ENCODE results near the gene CHST2.

Gene CHST2

GRCh38 chr3:143128227-143128955 is 8.8 kb downstream of the CHST2 start:
- Histone ChIP-seq H3K9me3 (ENCODE audit: low read length) (no peaks in the 10 kb centered on the region), H4K20me1 (ENCODE audit: insufficient read depth, low read length) (no peaks in the 10 kb centered on the region), H3K9ac (ENCODE audit: low read length) (no peak overlapping the region), H3K27ac (ENCODE audit: low read depth, low read length, poor library complexity, severe bottlenecking) (no peak overlapping the region), H3K9me2 (ENCODE audit: low read depth, low read length) (no peaks in the 10 kb centered on the region), H2AFZ (ENCODE audit: low read length) (no peak overlapping the region), H3K79me2 (ENCODE audit: insufficient read depth, low read length) (no peaks in the 10 kb centered on the region), H3K4me2 (ENCODE audit: low read length) (no peak overlapping the region), H3F3A (ENCODE audit: insufficient read depth, low read length) (no peaks in the 10 kb centered on the region), H3K36me3 (ENCODE audit: insufficient read depth, low read length) (no peaks in the 10 kb centered on the region), H3K4me3 (ENCODE audit: low read depth, low read length, poor library complexity, severe bottlenecking) (no peak overlapping the region), H3K27me3 (ENCODE audit: insufficient read depth, low read length) (0 out of 2 replicates have a peak, but pooled peaks cover 7% of the 10 kb centered on the region), H3K4me1 (ENCODE audit: insufficient read depth, low read length, severe bottlenecking) (peaks cover 10% of the 10 kb centered on the region)
- TF ChIP-seq CTCF (IDR thresholded peaks at IDR 0.05; ENCODE audit: low read length): no peak
- no peak for TF ChIP-seq EZH2 (IDR thresholded peaks at IDR 0.05; ENCODE audit: borderline replicate concordance, low read length)

GRCh38 chr3:143132246-143132980 is 12.8 kb downstream of the CHST2 start:
- no peak overlapping the region for H3K9ac ChIP-seq (ENCODE audit: low read length)
- H4K20me1 ChIP-seq (ENCODE audit: insufficient read depth, low read length): no peaks in the 10 kb centered on the region
- H3K4me3 ChIP-seq (ENCODE audit: low read depth, low read length, poor library complexity, severe bottlenecking): no peak overlapping the region
- 0 out of 2 replicates have a peak, but pooled peaks cover 7% of the 10 kb centered on the region for H3K27me3 ChIP-seq (ENCODE audit: insufficient read depth, low read length)
- H3K9me3 ChIP-seq (ENCODE audit: low read length): no peaks in the 10 kb centered on the region
- H3K4me2 ChIP-seq (ENCODE audit: low read length): no peak overlapping the region
- TF ChIP-seq EZH2 (IDR thresholded peaks at IDR 0.05; ENCODE audit: borderline replicate concordance, low read length) (no peak), CTCF (IDR thresholded peaks at IDR 0.05; ENCODE audit: low read length) (no peak)
- H3K4me1 ChIP-seq (ENCODE audit: insufficient read depth, low read length, severe bottlenecking): no peaks in the 10 kb centered on the region
- H3K36me3 ChIP-seq (ENCODE audit: insufficient read depth, low read length): no peaks in the 10 kb centered on the region
- no peak overlapping the region for H2AFZ ChIP-seq (ENCODE audit: low read length)
- no peaks in the 10 kb centered on the region for H3K79me2 ChIP-seq (ENCODE audit: insufficient read depth, low read length)
- no peak overlapping the region for H3K27ac ChIP-seq (ENCODE audit: low read depth, low read length, poor library complexity, severe bottlenecking)
- H3F3A ChIP-seq (ENCODE audit: insufficient read depth, low read length): no peaks in the 10 kb centered on the region
- no peaks in the 10 kb centered on the region for H3K9me2 ChIP-seq (ENCODE audit: low read depth, low read length)

DNA sequence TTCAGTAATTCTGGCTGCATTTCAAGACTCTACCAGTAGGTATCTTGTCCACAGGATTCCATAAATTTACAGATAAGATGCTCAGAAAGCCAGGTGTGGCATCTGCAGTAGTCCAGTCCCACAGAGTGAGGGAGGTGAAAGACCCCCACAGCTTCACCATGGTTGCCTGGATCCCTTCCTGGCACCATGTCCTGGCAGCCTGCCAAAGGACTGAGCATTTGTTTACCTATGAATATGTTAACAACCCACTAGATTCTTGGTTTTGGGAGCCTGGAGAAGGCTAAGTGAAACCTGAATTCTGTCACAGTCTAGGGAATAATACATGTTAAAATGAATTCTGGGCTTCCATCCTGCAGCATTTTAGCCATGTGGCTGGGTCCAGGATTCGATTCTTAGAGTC is 14.9 kb downstream of the CHST2 start:
- Histone ChIP-seq H2AFZ (ENCODE audit: low read length) (no peak overlapping the region), H3K36me3 (ENCODE audit: insufficient read depth, low read length) (no peaks in the 10 kb centered on the region), H3K4me3 (ENCODE audit: low read depth, low read length, poor library complexity, severe bottlenecking) (no peak overlapping the region), H4K20me1 (ENCODE audit: insufficient read depth, low read length) (no peaks in the 10 kb centered on the region), H3K9ac (ENCODE audit: low read length) (no peak overlapping the region), H3K9me3 (ENCODE audit: low read length) (no peaks in the 10 kb centered on the region), H3K27me3 (ENCODE audit: insufficient read depth, low read length) (no peaks in the 10 kb centered on the region), H3F3A (ENCODE audit: insufficient read depth, low read length) (no peaks in the 10 kb centered on the region), H3K9me2 (ENCODE audit: low read depth, low read length) (no peaks in the 10 kb centered on the region), H3K4me1 (ENCODE audit: insufficient read depth, low read length, severe bottlenecking) (no peaks in the 10 kb centered on the region), H3K4me2 (ENCODE audit: low read length) (no peak overlapping the region), H3K27ac (ENCODE audit: low read depth, low read length, poor library complexity, severe bottlenecking) (no peak overlapping the region), H3K79me2 (ENCODE audit: insufficient read depth, low read length) (no peaks in the 10 kb centered on the region)
- no peak for TF ChIP-seq CTCF (IDR thresholded peaks at IDR 0.05; ENCODE audit: low read length)
- TF ChIP-seq EZH2 (IDR thresholded peaks at IDR 0.05; ENCODE audit: borderline replicate concordance, low read length): no peak
